ENCODE results near the gene NEMP2.
A peak's percentile ranks its signal among the peaks of the same experiment; 100 is the strongest.

NEMP2 gene

DNA sequence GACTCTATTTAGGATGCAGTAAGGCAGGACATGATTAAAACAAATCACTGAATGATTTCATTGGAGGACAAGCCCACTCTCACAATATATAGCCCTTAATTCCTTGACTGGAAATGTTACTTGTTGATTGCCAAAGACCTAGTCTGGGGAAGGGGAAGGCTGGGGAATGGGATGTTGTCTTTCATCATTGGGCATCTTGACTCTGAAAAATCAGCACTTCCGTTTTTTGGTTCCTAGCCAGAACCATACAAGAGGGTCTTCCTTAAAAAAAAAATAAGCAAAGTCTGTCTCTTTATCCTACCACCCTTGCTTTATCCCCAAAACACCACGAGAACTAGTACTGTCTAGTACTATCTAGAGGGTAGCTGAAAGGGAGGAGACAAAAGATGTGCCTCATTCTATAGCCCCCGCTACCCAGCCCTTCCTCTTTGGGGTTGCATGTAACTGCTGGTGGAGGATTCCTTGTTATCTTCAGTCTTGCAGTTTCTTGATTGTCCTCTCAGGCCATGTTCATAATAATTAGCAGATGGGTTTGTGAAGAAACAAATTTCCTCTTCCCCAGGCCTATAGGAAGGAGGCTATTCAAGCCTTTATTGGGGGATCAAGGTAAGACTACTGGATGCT lies 55.8 kb downstream of the NEMP2 start:
- TF ChIP-seq EZH2phosphoT487 (IDR thresholded peaks at IDR 0.05; ENCODE audit: borderline replicate concordance, low read length): no peak
- no peak for TF ChIP-seq CTCF (IDR thresholded peaks at IDR 0.05; ENCODE audit: low read depth, low read length, poor library complexity, severe bottlenecking)
- Histone ChIP-seq H3K79me2 (ENCODE audit: control insufficient read depth, low read length) (no peaks in the 10 kb centered on the region), H3K27ac (ENCODE audit: low read depth, low read length) (no peak overlapping the region), H3F3A (ENCODE audit: control insufficient read depth, insufficient read depth) (0 out of 2 replicates have a peak, but pooled peaks cover 7% of the 10 kb centered on the region), H3K4me1 (ENCODE audit: control insufficient read depth, low read length) (no peaks in the 10 kb centered on the region), H3K36me3 (ENCODE audit: control insufficient read depth, low read length) (no peaks in the 10 kb centered on the region), H3K4me3 (ENCODE audit: low read length) (no peak overlapping the region), H3K9me3 (ENCODE audit: control insufficient read depth, insufficient read depth, low read length) (no peaks in the 10 kb centered on the region), H3K27me3 (ENCODE audit: control insufficient read depth, low read length) (no peaks in the 10 kb centered on the region), H4K20me1 (ENCODE audit: control insufficient read depth, insufficient read depth, low read depth, low read length) (no peaks in the 10 kb centered on the region), H3K9me2 (replicated peaks; ENCODE audit: control insufficient read depth, low read length) (no peaks in the 10 kb centered on the region), H3K4me2 (ENCODE audit: low read length) (no peak overlapping the region)

GRCh38 chr2:190477661-190478454 lies 56.7 kb downstream of the NEMP2 start:
- Histone ChIP-seq H3K79me2 (ENCODE audit: control insufficient read depth, low read length) (no peaks in the 10 kb centered on the region), H3K4me3 (ENCODE audit: low read length) (no peak overlapping the region), H3K4me1 (ENCODE audit: control insufficient read depth, low read length) (no peaks in the 10 kb centered on the region), H3K36me3 (ENCODE audit: control insufficient read depth, low read length) (no peaks in the 10 kb centered on the region), H3K4me2 (ENCODE audit: low read length) (no peak overlapping the region), H3K9me2 (replicated peaks; ENCODE audit: control insufficient read depth, low read length) (no peaks in the 10 kb centered on the region), H4K20me1 (ENCODE audit: control insufficient read depth, insufficient read depth, low read depth, low read length) (no peaks in the 10 kb centered on the region), H3F3A (ENCODE audit: control insufficient read depth, insufficient read depth) (0 out of 2 replicates have a peak, but pooled peaks cover 7% of the 10 kb centered on the region), H3K27ac (ENCODE audit: low read depth, low read length) (no peak overlapping the region), H3K9me3 (ENCODE audit: control insufficient read depth, insufficient read depth, low read length) (no peaks in the 10 kb centered on the region), H3K27me3 (ENCODE audit: control insufficient read depth, low read length) (no peaks in the 10 kb centered on the region)
- TF ChIP-seq EZH2phosphoT487 (IDR thresholded peaks at IDR 0.05; ENCODE audit: borderline replicate concordance, low read length) (no peak), CTCF (IDR thresholded peaks at IDR 0.05; ENCODE audit: low read depth, low read length, poor library complexity, severe bottlenecking) (no peak)

DNA sequence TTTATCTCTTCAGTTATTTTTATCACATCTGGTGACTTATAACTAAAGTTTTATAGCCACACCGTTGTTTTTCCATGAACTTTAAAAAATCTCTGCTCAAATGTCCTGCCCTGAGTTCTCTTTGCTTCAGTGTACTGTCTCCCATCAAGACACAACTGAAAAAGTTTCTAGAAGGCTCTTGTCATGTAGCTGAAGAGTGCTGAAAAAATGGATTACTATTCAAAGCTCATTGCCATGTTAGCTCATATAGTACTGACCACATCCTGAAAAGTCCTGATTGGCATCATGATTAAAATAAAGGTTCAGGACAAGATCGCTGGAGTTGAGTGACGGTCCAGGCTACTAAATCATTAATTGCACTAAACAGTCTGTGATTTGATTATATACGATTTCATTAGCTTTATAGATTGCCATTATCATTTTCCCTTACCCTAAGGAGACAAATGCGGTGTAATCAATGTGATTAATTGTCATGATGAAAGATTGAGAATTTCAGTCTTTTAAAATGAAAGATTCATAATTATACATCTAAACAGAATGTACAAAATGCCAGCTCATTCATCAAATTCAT lies 64.2 kb downstream of the NEMP2 start:
- peaks cover 20% of the 10 kb centered on the region for H3K79me2 ChIP-seq (ENCODE audit: control insufficient read depth, low read length)
- H3K4me3 ChIP-seq (ENCODE audit: low read length): no peak overlapping the region
- peaks cover 51% of the 10 kb centered on the region for H3K4me1 ChIP-seq (ENCODE audit: control insufficient read depth, low read length)
- H3F3A ChIP-seq (ENCODE audit: control insufficient read depth, insufficient read depth): peaks cover 3% of the 10 kb centered on the region; the same call in 1 of the 2 replicates
- no peaks in the 10 kb centered on the region for H3K9me2 ChIP-seq (replicated peaks; ENCODE audit: control insufficient read depth, low read length)
- TF ChIP-seq CTCF (IDR thresholded peaks at IDR 0.05; ENCODE audit: low read depth, low read length, poor library complexity, severe bottlenecking) (no peak), EZH2phosphoT487 (IDR thresholded peaks at IDR 0.05; ENCODE audit: borderline replicate concordance, low read length) (no peak)
- 0 out of 2 replicates have a peak overlapping the region, but pooled peaks have one; percentile 75 for H3K27ac ChIP-seq (ENCODE audit: low read depth, low read length)
- H3K27me3 ChIP-seq (ENCODE audit: control insufficient read depth, low read length): no peaks in the 10 kb centered on the region
- H3K9me3 ChIP-seq (ENCODE audit: control insufficient read depth, insufficient read depth, low read length): no peaks in the 10 kb centered on the region
- no peaks in the 10 kb centered on the region for H4K20me1 ChIP-seq (ENCODE audit: control insufficient read depth, insufficient read depth, low read depth, low read length)
- no peak overlapping the region for H3K4me2 ChIP-seq (ENCODE audit: low read length)
- peaks cover 5% of the 10 kb centered on the region for H3K36me3 ChIP-seq (ENCODE audit: control insufficient read depth, low read length)

All from DOHH2 (cell line).